T follicular helper cell (primary cell): ENCODE data around the gene DPP6.

Source experiments
- DNase-seq: peaks from one replicate; pipeline ENCODE4 v3.0.0-alpha.2; 2020; ENCODE audit warnings: low read depth

DPP6 gene

DNA sequence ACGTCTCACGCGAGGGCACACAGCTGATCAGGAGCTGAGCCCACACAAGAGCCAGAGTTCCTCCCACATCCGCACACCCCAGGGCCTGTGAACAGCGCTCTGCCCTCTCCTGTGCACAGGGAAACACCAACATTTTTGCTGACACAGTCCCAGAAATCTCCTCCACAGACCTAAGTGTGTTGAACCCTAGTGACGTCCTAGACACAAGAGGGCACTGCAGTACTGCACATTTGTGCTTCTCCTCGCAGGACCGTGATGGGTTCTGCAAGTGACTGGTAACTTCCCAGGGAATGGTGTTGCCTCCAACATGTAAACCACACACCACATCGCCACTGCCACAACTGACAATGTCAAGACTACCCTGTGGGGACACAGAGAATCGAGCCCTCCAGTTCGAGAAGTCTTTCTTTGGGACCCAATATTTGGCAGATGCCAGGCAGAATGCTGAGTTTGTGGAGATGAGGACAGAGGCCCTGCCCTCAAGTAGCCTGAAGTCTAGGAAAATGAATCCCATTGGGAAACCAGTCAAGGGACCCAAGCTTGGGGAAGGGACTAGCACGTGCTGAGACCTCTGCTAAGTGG lies 780.5 kb downstream of the DPP6 start:
- no peak for DNase-seq

DNA sequence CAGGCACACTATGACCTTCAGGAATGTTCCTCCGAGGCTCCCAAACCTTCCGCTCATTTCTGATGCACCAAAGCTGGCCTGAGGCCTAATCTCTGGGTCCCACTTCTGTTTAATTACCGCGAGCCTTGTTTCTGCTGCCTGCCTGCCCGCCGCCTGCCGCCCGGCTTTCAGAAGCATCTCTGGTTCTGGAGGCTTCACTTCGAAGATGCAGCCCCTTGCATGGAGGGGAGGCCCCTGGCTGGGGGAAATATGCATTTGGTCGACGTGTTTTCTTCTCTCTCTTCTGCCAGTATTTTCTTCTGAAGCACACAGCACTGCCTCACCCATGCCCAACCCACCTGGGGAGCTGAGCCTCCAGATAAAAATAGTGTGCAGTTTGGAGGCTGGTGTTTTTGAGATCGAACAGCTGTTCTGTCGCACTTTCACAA lies 783.8 kb downstream of the DPP6 start:
- DNase-seq = no peak

- DNase-seq = no peak
These were observed 784.9 kb downstream of the DPP6 start for GRCh38 chr7:154837087-154837486.

DNA sequence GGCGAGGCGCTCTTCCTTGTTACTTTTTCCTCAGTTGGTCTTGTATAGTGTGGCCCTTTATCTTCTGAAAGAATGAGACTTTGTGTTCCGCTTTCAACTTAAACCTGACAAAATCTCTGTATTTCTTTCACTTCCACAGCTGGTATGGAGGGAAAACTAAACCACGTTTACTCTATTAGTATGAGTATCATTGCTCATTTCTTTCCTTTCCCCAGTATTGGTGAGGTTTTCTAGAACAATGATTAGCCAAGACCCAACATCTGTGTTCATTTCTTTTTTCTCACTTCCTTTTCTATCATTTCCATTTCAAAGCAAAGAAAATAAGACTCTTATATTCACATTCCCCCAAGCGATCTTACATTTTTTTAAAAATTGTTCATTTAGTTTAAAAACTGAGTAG lies 785.4 kb downstream of the DPP6 start:
- DNase-seq = no peak

DNA sequence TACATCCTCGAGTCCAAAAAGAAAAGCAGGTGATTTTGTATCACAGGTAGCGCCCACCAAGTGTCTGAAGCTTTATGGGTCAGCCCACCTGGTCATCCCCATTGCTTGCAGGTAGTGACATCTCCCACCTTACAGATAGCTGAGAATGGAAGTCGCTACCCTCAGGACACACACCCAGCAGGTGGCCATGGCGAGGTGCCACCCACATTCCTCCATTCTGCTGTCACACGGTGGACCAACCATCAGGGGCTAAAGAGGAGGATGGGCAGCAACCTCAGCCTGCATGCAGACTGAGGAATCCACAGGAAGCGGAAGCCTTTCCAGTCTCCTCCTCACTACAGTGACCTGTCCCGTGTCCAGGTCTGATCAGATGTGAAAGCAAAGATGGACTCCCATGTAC lies 787.9 kb downstream of the DPP6 start:
- no peak for DNase-seq

DNA sequence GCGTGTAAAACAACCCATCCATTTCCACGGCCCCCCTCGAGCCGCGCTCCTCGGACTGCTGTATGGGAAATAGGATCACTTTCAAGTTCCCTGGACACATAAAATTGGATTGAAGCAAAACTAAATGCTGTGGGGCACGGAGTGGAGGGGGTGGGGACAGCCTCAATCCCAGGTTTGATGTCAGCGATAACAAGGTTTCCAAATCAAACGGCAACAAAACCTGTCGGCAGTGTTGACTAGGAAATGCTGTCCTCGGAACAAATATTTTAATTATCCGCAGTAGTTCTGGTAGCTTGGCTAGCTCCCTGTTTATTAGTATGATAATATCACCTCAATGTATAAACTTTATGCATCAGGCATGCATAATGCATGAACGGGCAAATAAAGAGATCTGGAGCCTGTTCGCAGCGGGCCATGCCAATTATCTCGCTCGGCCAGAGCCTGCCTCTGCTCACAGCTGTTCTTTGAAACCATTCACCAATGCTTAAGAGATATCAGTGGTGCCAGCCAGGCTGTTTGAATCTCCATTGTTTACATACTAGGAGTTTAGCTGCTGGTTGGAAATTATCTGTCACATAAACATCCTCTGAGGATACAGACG lies 789.6 kb downstream of the DPP6 start:
- no peak for DNase-seq

- DNase-seq = no peak
These were observed 790.4 kb downstream of the DPP6 start for GRCh38 chr7:154842591-154842990.

- no peak for DNase-seq
These were observed 791.6 kb downstream of the DPP6 start for GRCh38 chr7:154843670-154844237.

DNA sequence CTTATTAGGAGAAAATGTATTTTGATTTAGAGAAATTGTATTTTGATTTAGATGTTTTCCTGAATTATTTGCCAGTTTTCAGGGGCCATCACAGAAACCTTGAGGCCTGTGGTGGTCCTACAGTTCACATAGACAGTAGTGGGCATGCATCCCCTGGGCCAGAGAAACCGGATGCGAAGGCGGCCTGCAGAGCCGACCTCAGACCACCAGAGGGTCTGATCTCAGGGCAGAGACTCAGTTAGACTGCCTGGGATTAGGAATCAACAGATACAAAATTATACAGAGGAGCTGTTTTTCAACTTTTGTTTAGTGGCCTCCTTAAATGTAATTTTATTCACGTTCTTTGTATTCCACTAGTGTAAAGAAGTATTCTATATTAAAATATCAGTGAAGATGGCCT lies 792.3 kb downstream of the DPP6 start:
- DNase-seq = no peak

DNA sequence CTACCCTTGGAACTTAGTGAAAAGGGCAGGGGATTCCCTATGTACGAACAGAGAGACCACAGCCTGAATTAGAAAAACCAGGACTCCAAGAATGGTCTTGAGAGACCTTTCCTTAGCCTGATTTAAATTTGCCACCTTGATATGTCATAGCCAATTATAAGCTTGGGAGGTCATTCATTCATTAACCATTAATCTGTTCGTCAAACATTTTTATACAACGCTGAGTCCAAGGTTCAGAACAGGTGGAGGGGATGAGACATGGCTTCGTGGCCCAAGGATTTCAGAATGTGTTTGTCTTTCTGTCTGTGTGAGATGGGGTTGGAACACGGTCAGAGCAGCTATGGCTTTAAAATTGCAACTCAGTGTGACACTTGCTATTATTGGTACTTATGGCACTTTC lies 792.8 kb downstream of the DPP6 start:
- DNase-seq = no peak

DNA sequence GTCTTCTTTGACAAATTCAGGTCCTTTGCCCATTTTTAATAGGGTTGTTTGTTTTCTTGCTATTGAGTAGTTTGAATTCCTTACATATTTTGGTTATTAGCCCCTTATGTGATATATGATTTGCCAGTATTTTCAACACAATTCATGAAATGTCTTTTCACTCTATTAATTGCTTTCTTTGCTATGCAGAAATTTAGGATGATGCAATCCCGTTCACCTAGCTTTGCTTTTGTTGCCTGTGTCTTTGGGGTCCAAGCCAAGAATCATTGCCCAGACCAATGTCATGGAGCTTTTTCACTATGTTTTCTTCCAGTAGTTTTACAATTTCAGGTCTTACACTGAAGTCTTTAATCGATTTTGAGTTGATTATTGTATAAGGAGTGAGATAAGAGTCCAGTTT lies 796.3 kb downstream of the DPP6 start:
- no peak for DNase-seq

- no peak for DNase-seq
These were observed 800.0 kb downstream of the DPP6 start for GRCh38 chr7:154852205-154852604.

DNA sequence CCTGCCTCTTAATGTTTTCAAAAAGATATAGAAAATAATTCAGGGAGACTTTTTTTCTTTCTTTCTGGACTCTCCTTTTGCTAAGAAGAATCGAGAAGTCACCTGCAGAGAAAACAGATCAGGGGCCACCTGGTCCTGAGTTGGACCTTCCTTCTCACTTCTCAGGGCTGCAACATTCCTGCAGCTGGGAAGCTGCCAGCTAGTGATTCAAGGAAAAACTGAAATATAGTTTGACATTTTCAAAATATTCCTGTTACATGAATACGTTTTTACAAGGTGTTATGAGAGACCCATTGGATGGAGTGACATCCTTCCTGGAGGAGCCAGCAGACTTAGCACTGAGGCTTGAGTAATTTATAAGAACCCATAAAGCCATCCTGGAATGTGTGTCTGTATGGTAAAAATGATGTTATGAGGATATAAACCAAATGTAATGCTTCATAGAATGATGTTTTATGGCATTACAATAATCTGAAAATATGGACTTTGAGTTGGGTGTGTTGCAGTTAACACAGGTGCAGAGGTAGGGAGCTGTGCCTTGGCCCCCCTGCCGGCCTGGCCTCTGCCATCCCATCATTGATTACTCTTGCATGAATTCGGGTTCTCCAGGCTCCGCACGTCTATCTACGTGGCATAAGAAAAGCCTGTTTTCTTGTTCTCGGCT lies 801.0 kb downstream of the DPP6 start:
- no peak for DNase-seq

DNA sequence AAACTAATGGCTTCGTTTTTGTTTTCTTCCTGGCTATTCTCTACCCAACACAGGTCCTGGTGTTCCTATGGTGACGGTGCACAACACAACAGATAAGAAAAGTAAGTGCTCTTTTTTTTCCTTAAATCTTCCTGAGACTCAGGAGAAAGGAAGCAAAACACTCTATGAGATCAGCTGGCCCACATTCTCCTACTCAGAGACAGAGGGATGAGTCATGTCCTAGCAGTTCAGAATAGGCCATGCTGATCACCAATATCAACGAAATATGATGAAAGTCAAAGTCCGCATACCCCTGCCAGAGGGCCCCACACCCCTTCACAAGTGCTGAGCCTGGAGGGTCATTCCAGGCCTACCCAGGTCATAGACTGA lies 801.5 kb downstream of the DPP6 start:
- DNase-seq = no peak

DNA sequence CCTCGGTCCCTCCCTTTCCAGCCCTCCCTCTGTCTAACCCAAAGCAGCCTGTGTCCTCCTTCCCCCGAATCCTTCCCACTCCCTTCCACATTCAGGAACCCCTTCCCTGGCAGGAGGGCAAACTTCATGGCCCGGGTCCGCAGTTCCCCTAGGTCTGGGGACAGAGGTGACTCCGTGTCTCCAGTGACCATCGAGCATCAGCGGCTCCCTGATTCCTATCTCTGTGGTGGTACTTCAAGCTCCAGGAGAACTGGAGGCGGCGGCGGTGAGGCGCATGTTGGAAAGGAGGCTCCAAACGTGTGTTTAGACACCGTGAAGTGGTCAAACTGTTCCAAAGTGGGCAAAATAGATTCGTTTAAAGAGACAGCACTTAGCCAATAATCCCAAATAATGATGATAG lies 802.6 kb downstream of the DPP6 start:
- no peak for DNase-seq

DNA sequence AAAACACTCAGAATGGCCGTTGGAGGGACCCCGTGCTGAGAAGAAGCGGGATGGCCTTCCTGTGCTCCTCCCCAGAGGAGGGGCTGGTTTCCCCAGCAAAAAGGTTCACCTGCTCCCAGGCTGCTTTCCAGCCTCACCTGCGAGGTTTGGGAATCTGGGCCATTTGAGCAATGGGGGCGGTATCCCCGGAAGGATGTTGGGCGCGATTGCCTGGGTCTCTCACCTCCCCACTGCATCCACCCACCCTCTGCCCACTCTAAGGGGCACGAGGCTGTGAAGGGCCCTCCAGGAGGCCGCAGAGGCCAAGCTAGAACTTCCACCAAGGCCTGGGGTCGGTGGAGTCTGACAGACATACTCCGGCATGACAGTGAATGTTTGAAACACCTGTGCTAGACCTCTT lies 803.2 kb downstream of the DPP6 start:
- DNase-seq = no peak

- no peak for DNase-seq
These were observed 804.5 kb downstream of the DPP6 start for GRCh38 chr7:154856733-154857132.

- DNase-seq = no peak
These were observed 805.0 kb downstream of the DPP6 start for GRCh38 chr7:154857240-154857639.

DNA sequence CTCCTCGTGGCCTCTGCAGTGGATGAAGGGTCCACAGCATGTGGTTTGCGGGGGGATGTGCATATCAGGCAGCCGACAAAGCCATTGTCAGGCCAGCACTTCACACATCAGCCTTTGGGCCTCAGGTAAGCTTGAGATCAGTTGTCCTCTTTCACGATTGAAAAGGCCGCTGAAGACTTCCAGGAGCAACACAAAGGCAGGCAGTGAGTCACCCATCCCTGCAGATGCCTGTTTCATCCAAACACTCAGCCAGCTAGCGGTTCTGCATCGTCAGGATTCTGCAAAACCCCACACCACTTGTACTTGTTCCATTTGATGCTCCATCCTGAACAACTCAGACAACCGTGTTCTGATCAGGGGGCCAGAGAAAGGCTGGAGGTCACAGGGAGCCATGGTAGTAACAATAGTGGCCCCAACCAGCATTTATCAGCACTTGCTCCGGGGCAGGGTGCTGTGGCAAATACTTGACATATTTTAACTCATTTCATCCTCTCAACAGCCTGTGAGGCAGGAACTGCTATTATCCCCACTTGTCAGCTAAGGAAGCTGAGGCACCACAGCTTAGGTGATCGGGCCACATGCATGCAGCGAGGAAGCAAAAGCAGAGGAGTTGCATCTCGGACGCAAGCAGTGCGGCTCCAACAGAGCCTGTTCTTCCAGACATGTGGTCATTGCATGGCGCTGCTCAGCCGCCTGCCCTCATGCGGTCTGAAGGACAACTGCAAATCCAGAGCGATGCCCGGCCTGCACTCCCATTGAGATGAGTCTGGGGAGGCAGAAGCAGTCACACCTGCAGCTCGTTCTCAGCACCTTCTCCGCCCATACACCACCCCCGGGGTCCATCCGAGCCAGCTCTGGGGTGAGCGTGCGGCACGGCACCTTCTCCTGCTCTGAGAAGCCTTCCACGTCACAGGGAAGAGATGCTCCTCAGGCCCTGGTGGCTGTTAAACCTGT lies 805.8 kb downstream of the DPP6 start:
- no peak for DNase-seq

- no peak for DNase-seq
These were observed 806.8 kb downstream of the DPP6 start for GRCh38 chr7:154858836-154859537.

- no peak for DNase-seq
These were observed 807.8 kb downstream of the DPP6 start for GRCh38 chr7:154859747-154860620.
